ENCODE measurements around the gene ZNF827. TPM values are rescaled to one million over a fixed set of nuclear protein-coding genes. Genes with fewer than 3 reads are reported as not detected.

The ZNF827 gene
- total and polyA plus RNA-seq, 2 of the 13 experiments (the other 11 are each of a cell fraction or from before 2014, with no cell fraction given) = 2.8 TPM

- no peak for TF ChIP-seq HMGXB3 (CRISPR knock-in tag; IDR thresholded peaks at IDR 0.05; ENCODE audit: borderline replicate concordance)
- TF ChIP-seq, protein P1, sequence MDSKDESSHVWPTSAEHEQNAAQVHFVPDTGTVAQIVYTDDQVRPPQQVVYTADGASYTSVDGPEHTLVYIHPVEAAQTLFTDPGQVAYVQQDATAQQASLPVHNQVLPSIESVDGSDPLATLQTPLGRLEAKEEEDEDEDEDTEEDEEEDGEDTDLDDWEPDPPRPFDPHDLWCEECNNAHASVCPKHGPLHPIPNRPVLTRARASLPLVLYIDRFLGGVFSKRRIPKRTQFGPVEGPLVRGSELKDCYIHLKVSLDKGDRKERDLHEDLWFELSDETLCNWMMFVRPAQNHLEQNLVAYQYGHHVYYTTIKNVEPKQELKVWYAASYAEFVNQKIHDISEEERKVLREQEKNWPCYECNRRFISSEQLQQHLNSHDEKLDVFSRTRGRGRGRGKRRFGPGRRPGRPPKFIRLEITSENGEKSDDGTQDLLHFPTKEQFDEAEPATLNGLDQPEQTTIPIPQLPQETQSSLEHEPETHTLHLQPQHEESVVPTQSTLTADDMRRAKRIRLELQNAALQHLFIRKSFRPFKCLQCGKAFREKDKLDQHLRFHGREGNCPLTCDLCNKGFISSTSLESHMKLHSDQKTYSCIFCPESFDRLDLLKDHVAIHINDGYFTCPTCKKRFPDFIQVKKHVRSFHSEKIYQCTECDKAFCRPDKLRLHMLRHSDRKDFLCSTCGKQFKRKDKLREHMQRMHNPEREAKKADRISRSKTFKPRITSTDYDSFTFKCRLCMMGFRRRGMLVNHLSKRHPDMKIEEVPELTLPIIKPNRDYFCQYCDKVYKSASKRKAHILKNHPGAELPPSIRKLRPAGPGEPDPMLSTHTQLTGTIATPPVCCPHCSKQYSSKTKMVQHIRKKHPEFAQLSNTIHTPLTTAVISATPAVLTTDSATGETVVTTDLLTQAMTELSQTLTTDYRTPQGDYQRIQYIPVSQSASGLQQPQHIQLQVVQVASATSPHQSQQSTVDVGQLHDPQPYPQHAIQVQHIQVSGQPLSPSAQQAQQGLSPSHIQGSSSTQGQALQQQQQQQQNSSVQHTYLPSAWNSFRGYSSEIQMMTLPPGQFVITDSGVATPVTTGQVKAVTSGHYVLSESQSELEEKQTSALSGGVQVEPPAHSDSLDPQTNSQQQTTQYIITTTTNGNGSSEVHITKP (CRISPR knock-in tag; IDR thresholded peaks at IDR 0.05; ENCODE audit: low read depth) = no peak
- TF ChIP-seq ZNF12 (CRISPR knock-in tag; IDR thresholded peaks at IDR 0.05) = no peak
- TF ChIP-seq ZNF256 (CRISPR knock-in tag; conservative IDR thresholded peaks at IDR 0.05) = no peak
- TF ChIP-seq ZNF737 (CRISPR knock-in tag; IDR thresholded peaks at IDR 0.05; ENCODE audit: borderline replicate concordance) = no peak
- TF ChIP-seq, protein P2, sequence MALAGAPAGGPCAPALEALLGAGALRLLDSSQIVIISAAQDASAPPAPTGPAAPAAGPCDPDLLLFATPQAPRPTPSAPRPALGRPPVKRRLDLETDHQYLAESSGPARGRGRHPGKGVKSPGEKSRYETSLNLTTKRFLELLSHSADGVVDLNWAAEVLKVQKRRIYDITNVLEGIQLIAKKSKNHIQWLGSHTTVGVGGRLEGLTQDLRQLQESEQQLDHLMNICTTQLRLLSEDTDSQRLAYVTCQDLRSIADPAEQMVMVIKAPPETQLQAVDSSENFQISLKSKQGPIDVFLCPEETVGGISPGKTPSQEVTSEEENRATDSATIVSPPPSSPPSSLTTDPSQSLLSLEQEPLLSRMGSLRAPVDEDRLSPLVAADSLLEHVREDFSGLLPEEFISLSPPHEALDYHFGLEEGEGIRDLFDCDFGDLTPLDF (CRISPR knock-in tag; IDR thresholded peaks at IDR 0.05) = no peak
Measured at GRCh38 chr4:145830699-145831098, 107.9 kb downstream of the ZNF827 start (continued).

Measured in HepG2 (cell line).